T-helper 17 cell (primary cell): ENCODE results near the gene SLC46A1. TPM values are rescaled to one million over a fixed set of nuclear protein-coding genes. Genes with fewer than 3 reads are reported as not detected.

Experiments used
- ATAC-seq: fragments of 150-1000 bp; cut with Tn5 transposase; 2 replicates; pipeline ENCODE4 v1.10.0; 2021; ENCODE audit warnings: mild to moderate bottlenecking, moderate library complexity
- DNase-seq, 3 donors: peaks; one replicate each; pipeline versions ENCODE4 v3.0.0 to v3.0.0-alpha.2; 2020 to 2021
- H3K9me3 ChIP-seq: one replicate; pipeline ENCODE4 v1.7.0; 2013; ENCODE audit warnings: low read length, mild to moderate bottlenecking; ENCODE audit not compliant: control insufficient read depth, poor library complexity, severe bottlenecking
- H3K27ac Mint-ChIP-seq: one replicate; pipeline ENCODE4 v1.8.0; 2022; ENCODE audit warnings: mild to moderate bottlenecking, moderate library complexity, mixed read lengths
- H3K27me3 Mint-ChIP-seq: one replicate; pipeline ENCODE4 v1.8.0; 2022; ENCODE audit warnings: mixed read lengths
- H3K36me3 Mint-ChIP-seq: one replicate; pipeline ENCODE4 v1.8.0; 2022; ENCODE audit warnings: low read depth, mixed read lengths
- H3K4me1 Mint-ChIP-seq: one replicate; pipeline ENCODE4 v1.8.0; 2022; ENCODE audit warnings: mild to moderate bottlenecking, mixed read lengths
- H3K4me3 Mint-ChIP-seq: one replicate; pipeline ENCODE4 v1.8.0; 2022; ENCODE audit warnings: mild to moderate bottlenecking, moderate library complexity, mixed read lengths
- total RNA-seq, 4 donors: library from RNA in 2 of 4; stranded (reverse) in 2 of 4; gene quantifications; one replicate each; pipeline ENCODE4 v1.2.3 and lab custom pipeline; 2022 to 2026

Gene SLC46A1
- total RNA-seq, 2 donors from 2014 or later, result 0.50 to 0.99 TPM

DNA sequence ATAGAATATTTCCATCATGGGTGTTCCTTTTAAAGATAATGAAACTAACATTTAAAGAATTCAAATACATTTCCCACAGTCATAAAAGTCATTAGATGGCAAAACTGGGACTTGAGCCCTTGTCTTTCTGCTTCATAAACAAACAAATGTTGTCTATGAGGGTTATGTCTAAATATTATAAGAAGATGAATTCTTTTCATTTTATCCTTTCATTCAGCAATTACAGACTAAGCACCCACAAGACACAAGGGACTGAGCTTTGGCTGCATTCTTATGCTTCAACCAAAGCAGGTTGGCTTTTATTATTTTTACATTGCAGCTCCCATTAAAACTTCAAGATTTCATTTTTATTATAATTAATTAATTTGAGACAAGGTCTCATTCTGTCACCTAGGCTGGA, 19.6 kb downstream of the SLC46A1 start:
- no peak overlapping the region for H3K27ac Mint-ChIP-seq
- no peak for ATAC-seq
- no peaks in the 10 kb centered on the region for H3K9me3 ChIP-seq
- H3K36me3 Mint-ChIP-seq, result peaks cover 8% of the 10 kb centered on the region
- DNase-seq, result no peak
- no peaks in the 10 kb centered on the region for H3K27me3 Mint-ChIP-seq
- H3K4me3 Mint-ChIP-seq, result no peak overlapping the region
- H3K4me1 Mint-ChIP-seq, result peaks cover 21% of the 10 kb centered on the region

DNA sequence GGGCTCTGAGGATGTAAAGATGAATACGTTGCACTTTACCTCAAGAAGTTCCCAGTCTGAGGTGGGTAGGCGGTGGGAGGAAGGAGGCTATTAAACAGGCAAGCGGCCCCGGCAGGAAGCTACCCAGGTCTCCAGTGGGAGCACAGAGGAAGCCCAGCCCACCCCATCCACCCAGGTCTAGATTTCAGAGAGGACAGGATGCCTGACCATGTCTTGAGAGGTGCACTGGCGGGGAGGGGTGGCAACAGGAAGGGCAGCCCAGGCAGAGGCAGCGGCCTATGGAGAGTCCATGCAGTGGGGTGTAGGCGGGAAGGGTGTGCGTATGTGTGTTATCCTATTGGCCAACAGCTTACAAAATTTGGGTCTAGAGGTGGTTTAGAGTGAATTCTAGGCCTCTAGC, 20.6 kb downstream of the SLC46A1 start:
- DNase-seq (no peak), ATAC-seq (peak; percentile 4)
- H3K4me3 Mint-ChIP-seq, result peak overlapping the region; percentile 94
- no peaks in the 10 kb centered on the region for H3K9me3 ChIP-seq
- peaks cover 6% of the 10 kb centered on the region for H3K36me3 Mint-ChIP-seq
- H3K27ac Mint-ChIP-seq, result peak overlapping the region; percentile 91
- H3K4me1 Mint-ChIP-seq, result peaks cover 23% of the 10 kb centered on the region
- H3K27me3 Mint-ChIP-seq, result no peaks in the 10 kb centered on the region

DNA sequence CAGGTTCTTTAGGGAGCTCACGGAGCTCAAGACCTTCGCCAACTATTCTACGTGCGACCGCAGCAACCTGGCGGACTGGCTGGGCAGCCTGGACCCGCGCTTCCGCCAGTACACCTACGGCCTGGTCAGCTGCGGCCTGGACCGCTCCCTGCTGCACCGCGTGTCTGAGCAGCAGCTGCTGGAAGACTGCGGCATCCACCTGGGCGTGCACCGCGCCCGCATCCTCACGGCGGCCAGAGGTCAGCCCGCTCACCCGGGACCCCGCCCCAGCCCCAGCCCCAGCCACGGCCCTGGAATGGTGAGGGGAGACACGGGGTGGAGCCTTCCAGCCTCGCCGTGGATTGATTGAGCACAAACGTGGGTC, 21.0 kb downstream of the SLC46A1 start:
- H3K36me3 Mint-ChIP-seq, result peaks cover 5% of the 10 kb centered on the region
- DNase-seq, result no peak
- no peaks in the 10 kb centered on the region for H3K9me3 ChIP-seq
- H3K4me3 Mint-ChIP-seq, result peak overlapping the region; percentile 94
- peak overlapping the region; percentile 91 for H3K27ac Mint-ChIP-seq
- peaks cover 23% of the 10 kb centered on the region for H3K4me1 Mint-ChIP-seq
- peak; percentile 14 for ATAC-seq
- H3K27me3 Mint-ChIP-seq, result no peaks in the 10 kb centered on the region

DNA sequence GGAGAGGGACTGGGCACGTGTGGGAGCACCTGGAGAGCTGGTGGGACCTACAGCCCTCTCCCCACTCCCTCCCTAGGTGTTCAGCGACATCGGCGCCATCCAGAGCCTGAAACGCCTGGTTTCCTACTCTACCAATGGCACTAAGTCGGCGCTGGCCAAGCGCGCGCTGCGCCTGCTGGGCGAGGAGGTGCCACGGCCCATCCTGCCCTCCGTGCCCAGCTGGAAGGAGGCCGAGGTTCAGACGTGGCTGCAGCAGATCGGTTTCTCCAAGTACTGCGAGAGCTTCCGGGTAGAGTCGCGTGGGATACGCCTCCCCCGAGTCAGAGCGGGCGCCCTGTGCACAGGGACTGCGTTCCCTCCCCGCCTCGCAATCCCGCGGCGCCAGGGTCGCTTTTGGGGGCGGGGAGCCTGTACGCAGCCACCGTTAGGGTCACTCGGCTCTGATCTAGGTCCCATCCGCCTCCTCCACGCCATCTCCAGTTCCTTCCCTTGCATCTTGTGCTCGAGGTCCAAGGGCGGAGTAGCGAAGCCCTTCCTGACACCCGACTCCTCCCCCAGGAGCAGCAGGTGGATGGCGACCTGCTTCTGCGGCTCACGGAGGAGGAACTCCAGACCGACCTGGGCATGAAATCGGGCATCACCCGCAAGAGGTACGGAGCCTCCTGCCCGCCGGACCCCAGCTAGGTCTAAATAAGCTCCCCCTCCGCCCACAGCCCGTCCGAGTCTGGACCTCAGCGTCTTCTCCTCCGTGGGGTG, 21.6 kb downstream of the SLC46A1 start:
- Mint-ChIP-seq H3K4me1 (peaks cover 22% of the 10 kb centered on the region), H3K27me3 (no peaks in the 10 kb centered on the region)
- ATAC-seq, result peak; percentile 94

DNA sequence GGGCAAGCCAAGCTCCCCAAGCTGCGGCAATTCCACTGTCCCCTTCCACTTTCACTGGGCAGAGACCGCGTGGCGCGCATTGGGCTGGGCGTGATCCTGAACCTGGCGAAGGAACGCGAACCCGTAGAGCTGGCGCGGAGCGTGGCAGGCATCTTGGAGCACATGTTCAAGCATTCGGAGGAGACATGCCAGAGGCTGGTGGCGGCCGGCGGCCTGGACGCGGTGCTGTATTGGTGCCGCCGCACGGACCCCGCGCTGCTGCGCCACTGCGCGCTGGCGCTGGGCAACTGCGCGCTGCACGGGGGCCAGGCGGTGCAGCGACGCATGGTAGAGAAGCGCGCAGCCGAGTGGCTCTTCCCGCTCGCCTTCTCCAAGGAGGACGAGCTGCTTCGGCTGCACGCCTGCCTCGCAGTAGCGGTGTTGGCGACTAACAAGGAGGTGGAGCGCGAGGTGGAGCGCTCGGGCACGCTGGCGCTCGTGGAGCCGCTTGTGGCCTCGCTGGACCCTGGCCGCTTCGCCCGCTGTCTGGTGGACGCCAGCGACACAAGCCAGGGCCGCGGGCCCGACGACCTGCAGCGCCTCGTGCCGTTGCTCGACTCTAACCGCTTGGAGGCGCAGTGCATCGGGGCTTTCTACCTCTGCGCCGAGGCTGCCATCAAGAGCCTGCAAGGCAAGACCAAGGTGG, 24.7 kb downstream of the SLC46A1 start:
- H3K27ac Mint-ChIP-seq, result no peak overlapping the region
- DNase-seq, result no peak
- H3K9me3 ChIP-seq, result no peaks in the 10 kb centered on the region
- no peak overlapping the region for H3K4me3 Mint-ChIP-seq
- peaks cover 29% of the 10 kb centered on the region for H3K4me1 Mint-ChIP-seq
- peaks cover 7% of the 10 kb centered on the region for H3K36me3 Mint-ChIP-seq
- no peaks in the 10 kb centered on the region for H3K27me3 Mint-ChIP-seq
- no peak for ATAC-seq

More for the DNA sequence above, 21.6 kb downstream of the SLC46A1 start:
- Mint-ChIP-seq H3K27ac (peak overlapping the region; percentile 91), H3K36me3 (peaks cover 2% of the 10 kb centered on the region), H3K4me3 (peak overlapping the region; percentile 94)
- DNase-seq, result peak in 2 of 3 donors; percentile 46
- no peaks in the 10 kb centered on the region for H3K9me3 ChIP-seq

DNA sequence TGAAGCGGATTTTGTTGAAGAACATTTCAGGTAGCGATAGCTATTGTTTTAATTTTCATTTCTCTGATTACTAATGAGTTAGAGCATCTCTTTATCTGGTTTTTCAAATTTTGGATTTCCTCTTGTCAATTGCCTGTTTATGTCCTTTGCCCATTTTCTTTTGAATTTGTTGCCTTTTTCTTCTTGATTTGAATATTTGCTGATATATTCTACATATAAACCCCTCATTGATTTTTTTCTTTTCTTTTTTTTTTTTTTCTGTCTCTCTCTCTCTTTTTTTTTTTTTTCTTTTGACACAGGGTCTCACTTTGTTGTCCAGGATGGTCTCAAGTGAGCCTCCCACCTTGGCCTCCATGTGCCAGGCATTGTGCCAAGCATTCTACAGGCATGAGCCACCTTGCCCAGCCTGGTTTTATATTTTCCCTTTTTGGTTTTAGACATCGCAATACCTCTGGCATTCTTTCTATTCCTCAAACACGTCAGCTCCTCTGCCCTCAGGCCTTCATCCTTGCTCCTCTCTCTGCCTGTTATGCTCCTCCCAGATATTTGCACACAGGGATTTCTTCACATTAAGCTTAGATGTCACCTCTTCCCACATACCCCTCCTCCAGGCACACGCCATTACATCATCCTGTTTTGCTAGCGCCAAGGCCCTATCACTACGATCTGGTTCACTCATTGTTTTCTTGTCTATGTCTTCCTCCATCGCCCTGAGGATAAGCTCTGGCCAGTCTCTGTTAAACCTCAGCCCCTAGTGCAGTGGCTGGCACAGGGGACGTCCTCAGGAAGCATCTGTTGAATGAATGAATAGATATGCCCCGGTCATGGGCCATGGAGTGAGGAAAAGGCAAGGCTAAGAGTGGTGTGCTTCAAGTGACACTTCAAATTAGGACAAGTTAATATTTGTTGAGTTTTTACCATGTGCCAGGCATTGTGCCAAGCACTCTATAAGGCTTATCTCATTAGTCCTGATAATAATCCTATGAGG, 25.9 kb downstream of the SLC46A1 start:
- no peaks in the 10 kb centered on the region for H3K27me3 Mint-ChIP-seq
- H3K4me1 Mint-ChIP-seq, result peaks cover 23% of the 10 kb centered on the region
- DNase-seq (no peak), ATAC-seq (no peak)
- no peak overlapping the region for H3K27ac Mint-ChIP-seq
- no peaks in the 10 kb centered on the region for H3K9me3 ChIP-seq
- H3K36me3 Mint-ChIP-seq, result peaks cover 7% of the 10 kb centered on the region
- H3K4me3 Mint-ChIP-seq, result no peak overlapping the region

DNA sequence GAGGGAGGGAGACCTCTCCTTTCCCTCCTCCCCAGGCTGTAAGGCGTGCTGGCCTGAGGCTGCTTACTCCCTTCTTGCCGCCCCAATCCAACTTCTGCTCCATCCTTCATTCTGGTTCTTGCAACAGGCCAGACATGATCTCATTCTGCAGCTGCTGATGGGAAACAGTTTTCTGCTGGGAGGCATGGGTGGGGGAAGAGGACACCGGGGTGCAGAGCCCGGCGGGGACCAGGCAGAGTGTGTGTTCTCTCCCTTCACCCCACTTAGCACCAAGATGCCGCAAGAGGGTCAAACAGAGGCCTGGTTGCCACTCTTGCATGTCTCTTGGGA, 33.1 kb downstream of the SLC46A1 start:
- no peaks in the 10 kb centered on the region for H3K36me3 Mint-ChIP-seq
- H3K4me3 Mint-ChIP-seq, result peak overlapping the region; percentile 97
- DNase-seq (no peak), ATAC-seq (no peak)
- H3K27me3 Mint-ChIP-seq, result no peaks in the 10 kb centered on the region
- peak overlapping the region; percentile 60 for H3K27ac Mint-ChIP-seq
- no peaks in the 10 kb centered on the region for H3K9me3 ChIP-seq
- H3K4me1 Mint-ChIP-seq, result peaks cover 13% of the 10 kb centered on the region

DNA sequence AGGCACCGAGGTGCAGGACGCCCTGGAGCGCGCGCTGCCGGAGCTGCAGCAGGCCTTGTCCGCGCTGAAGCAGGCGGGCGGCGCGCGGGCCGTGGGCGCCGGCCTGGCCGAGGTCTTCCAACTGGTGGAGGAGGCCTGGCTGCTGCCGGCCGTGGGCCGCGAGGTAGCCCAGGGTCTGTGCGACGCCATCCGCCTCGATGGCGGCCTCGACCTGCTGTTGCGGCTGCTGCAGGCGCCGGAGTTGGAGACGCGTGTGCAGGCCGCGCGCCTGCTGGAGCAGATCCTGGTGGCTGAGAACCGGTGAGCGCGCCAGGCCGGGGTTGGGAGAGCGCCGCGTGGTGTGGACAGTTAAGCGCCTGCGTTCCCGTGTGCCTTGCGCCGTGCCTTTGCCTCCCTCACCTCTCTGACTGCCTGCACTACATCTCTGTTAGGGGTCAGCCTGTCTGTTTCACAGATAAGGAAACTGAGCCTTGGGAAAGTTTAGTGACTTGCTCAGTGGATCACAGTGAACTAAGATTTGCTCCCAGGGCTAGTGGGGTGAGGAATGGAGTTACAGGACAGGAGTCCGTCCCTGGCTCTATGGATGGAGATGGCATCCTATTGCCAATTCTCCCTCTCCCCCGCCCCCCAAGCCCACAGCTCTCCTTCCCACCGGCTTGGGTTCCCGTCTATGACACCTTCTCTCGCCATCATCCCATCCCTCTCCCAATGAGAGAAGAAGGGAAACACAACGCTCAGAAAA, 33.6 kb downstream of the SLC46A1 start:
- H3K4me1 Mint-ChIP-seq, result peaks cover 13% of the 10 kb centered on the region
- peak overlapping the region; percentile 97 for H3K4me3 Mint-ChIP-seq
- ATAC-seq, result no peak
- H3K36me3 Mint-ChIP-seq, result no peaks in the 10 kb centered on the region
- no peaks in the 10 kb centered on the region for H3K9me3 ChIP-seq
- DNase-seq, result no peak
- no peaks in the 10 kb centered on the region for H3K27me3 Mint-ChIP-seq
- peak overlapping the region; percentile 60 for H3K27ac Mint-ChIP-seq

DNA sequence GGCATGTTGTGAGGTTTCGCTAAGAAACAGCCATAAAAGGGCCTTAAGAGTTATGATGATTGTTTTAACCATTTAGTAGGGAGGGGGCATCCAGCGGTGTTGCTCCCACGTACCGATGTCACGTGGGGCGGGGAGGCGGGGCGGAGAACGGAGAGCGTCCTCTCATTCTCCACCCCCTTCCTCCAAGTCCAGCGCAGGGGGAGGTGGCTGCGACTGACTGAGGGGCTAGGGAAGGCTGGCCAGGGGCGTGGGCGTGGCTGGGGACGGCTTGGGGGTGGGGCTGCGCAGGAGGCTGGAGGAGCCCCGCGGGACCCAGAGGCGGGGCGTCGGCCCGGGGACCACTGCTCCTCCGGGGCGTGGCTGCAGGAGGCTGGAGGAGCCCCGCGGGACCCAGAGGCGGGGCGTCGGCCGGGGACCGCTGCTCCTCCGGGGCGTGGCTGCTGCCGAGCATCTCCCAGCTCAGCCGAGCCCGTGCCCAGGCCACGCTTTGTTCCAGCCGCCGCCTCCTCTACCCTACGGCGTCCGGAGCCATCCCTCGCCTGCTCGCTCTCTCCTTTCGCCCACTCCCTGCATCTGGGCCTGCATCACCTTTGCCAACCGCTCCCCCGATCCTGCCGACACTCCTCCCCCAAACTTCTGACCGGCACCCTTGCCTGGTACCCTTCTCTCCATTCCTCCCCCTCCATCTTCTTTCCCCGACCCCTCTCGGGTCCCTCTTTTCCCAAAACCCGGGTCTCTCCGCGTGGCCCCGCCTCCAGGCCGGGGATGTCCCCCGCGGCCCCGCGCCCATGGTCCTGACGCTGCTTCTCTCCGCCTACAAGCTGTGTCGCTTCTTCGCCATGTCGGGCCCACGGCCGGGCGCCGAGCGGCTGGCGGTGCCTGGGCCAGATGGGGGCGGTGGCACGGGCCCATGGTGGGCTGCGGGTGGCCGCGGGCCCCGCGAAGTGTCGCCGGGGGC, 34.5 kb downstream of the SLC46A1 start, which contains the start of gene SARM1:
SARM1 (plus strand) TSS at position 450 of the 958 bp plus-strand sequence; CDS start at position 789, 339 bp downstream.
- Mint-ChIP-seq H3K4me3 (peak within 1 kb of the TSS; percentile 97), H3K36me3 (no peaks in the 10 kb centered on the region), H3K4me1 (peaks cover 13% of the 10 kb centered on the region), H3K27me3 (no peaks in the 10 kb centered on the region), H3K27ac (peak within 1 kb of the TSS; percentile 85)
- no peaks in the 10 kb centered on the region for H3K9me3 ChIP-seq
- DNase-seq (peak; percentile 63 to 81 (median 73)), ATAC-seq (peak; percentile 89)

DNA sequence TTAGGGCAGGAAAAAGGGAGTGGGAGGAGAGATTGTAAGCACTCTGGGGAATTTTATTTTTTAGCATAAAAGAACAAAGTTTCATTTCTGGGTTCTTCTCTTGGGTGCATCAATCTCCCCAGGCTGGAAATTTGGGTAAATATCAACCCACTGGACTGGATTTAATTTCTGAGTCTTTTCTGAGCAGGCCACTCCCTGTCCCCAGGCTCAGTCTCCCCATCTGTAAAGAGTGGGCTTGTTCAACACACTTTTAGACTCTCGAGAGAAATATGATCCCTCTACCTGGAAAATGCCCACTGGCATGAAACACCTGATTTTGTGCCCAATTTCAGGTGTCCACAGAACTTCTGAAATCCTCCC, 35.3 kb downstream of the SLC46A1 start:
- H3K36me3 Mint-ChIP-seq, result no peaks in the 10 kb centered on the region

DNA sequence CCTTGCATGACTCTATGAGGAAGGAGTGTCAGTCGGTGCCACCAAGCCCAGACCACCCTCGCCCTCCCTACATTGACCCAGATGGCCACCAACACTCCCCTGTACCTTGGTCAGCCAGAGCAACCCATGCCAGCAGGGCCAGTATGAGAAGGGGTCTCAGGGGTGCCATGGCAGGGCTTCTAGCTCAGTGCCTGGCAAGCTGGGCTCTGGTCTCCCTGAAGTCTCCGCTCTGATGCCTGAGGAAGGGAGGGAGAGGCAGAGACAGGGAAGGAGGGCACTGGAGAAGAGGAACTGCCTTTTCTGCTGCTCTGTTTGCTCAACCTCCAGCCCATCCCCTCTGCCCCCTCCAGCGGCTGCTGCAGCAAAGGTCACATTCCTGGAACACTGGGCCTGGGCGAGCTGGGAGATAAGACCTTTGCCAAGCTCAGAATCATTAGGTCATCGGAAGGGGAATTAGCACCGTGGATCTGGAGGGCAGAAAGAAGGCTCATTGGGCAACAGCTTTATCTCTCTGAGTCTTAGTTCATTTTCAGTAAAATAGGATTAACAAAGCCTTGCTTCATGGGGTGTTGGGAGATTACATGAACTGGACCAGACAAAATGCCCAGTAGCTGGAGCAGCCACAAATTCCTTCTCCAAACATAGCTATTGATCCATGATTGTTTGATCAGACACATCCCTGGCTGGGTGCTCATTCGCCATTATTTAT, 35.8 kb downstream of the SLC46A1 start, which contains the start of gene VTN:
VTN (minus strand) TSS at position 273 of the 709 bp plus-strand sequence; CDS start at position 169, 104 bp downstream.
- DNase-seq (no peak), ATAC-seq (no peak)
- H3K36me3 Mint-ChIP-seq, result no peaks in the 10 kb centered on the region
- H3K27me3 Mint-ChIP-seq, result no peaks in the 10 kb centered on the region
- peaks cover 13% of the 10 kb centered on the region for H3K4me1 Mint-ChIP-seq
- peak within 1 kb of the TSS; percentile 85 for H3K27ac Mint-ChIP-seq
- H3K9me3 ChIP-seq, result no peaks in the 10 kb centered on the region
- peak within 1 kb of the TSS; percentile 97 for H3K4me3 Mint-ChIP-seq

More for the DNA sequence above, 35.3 kb downstream of the SLC46A1 start:
- ATAC-seq, result no peak
- no peaks in the 10 kb centered on the region for H3K9me3 ChIP-seq
- no peak for DNase-seq
- peak overlapping the region; percentile 97 for H3K4me3 Mint-ChIP-seq
- H3K27me3 Mint-ChIP-seq, result no peaks in the 10 kb centered on the region
- H3K4me1 Mint-ChIP-seq, result peaks cover 13% of the 10 kb centered on the region
- H3K27ac Mint-ChIP-seq, result peak overlapping the region; percentile 85
